Fibroblast of skin of left quadriceps (primary cell): ENCODE measurements around the gene POC1A.

ENCODE experiments used
- DNase-seq, 2 experiments: peaks; one replicate each; pipeline ENCODE4 v3.0.0-alpha.2; 2013; ENCODE audit warnings: low read depth in 2 of 2

POC1A gene

GRCh38 chr3:52085681-52086282, 68.4 kb downstream of the POC1A start:
- no peak for DNase-seq

DNA sequence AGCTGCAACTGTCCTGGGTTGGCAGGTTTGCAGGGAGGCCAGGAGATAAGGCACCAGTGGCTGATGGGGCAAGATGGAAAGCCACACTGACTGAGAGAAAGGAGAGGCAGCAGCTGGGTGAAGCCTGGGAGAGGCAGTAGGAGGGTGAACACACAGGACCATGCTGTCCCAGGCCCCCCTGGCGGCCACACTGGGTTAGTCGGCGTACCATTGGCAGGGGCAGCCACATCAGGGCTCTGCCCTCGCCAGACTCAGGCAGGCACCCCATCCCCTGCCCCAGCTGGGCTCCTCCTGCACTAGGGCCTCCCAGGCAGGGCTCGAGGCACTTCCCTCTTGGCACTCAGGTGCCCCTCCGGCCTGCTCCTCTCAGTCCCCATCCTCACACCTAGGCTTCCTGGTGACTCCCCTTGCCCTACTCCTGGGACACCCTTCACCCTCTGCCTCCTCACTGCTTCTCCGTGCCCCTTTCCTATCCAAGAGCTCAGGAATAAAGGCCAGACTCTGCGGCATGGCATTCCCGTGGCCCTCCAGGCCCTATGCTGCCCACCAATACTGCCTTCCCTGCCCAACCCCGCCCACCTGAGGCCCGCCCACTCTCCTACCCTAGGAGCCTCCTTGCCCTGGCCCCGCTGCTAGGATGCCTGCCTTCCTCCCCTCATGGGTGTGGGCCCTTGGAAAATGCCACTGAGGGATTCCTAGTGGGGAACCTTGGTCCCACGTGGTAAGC, 69.1 kb downstream of the POC1A start:
- no peak for DNase-seq

DNA sequence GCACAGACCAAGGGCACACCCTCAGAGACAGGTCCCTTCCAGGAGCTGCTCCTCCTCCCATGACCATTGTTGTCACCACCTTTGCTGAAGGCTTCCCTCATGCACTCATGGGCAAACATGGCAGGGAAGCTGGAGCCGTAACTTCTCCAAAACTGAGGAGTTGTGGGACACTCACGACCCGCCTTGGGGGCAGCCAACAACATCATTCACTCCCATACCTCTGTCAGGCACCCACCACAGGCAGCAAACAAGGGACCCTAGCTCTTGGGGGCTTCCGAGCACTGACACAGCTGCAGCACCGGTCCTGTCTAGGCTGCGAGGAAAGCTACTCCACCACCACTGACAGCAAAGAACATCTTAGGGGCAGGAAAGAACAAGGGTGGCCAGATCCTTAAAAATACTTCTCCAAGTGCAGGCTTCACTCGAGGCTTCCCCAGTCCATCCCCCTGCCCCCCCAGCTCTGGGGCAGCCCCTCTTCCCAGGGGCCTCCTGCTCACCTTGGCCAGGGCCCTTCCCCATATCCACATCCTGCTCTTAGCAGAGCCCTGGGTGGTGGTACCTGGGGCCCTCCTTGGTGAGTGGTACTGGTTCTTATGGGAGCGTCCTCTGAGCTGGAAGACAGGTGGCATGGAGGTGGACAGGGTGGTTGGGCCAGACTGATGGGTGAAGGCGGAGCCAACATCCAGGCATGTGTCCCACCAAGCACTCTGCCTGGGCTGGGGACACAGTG, 69.8 kb downstream of the POC1A start:
- DNase-seq, result no peak

- DNase-seq, result no peak
Measured at GRCh38 chr3:52083556-52084087, 70.6 kb downstream of the POC1A start.

DNA sequence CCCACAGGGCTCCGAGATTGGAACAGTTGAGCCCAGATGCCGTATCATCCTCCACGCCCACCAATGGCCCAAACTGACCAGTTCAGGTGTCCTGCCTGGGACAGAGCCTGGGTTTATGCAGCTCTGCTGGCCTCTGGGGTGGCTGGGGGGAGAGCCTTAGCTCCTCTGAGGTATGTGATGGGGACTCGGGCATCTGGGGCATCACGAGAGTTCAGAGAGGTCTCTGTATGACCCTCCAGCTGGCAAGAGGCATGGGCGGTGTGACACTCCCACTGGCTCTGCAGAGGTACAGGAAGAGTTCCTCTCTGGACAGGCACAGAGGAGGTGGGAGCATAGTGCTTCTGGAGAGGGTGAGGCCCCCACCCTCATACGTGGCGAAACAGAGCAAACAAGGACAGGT, 71.3 kb downstream of the POC1A start:
- DNase-seq, result no peak

- no peak for DNase-seq
Measured at GRCh38 chr3:52080830-52081719, 73.1 kb downstream of the POC1A start.

DNA sequence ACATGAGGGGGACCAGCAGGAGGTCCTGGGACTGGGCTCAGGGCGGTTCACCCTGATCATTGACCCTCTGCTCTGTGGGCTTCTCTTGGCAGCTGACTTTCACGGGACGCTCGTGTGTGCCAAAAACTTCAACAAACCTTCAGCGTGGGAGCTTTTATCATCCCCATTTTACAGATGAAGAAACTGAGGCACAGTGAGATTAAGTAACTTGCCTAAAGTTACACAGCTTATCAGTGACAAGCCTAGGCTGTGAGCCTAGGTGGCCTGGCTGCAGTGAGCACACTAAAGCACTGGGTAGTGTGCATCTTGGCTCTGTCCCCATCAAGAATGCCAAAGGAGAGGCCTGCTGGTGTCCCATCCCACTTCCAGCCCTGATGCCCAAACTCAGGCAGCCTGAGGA, 74.3 kb downstream of the POC1A start:
- DNase-seq, result no peak

GRCh38 chr3:52078781-52079560, 75.3 kb downstream of the POC1A start:
- no peak for DNase-seq

DNA sequence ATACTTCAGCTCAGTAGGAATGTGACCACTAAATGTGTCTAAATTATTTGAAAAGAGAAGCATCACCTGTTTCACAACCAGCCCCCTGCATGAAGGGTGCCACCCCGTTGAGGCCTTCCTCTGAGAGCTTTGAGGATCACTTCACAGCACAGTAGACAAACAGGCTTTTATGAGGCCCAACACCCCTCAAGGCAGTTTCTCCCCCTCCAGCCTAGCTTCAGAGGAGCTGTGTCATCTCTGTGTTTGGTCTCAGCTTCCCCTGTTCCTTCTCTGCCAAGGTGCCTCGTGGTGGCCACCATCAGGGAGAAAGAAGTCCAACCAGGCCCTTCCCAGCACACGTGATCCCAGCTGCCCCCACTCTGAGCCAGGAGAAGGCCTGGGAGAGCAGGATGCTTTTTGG, 76.3 kb downstream of the POC1A start:
- DNase-seq, result no peak

- no peak for DNase-seq
Measured at GRCh38 chr3:52076896-52077780, 77.1 kb downstream of the POC1A start.

- no peak for DNase-seq
Measured at GRCh38 chr3:52073490-52073889, 80.7 kb downstream of the POC1A start.

DNA sequence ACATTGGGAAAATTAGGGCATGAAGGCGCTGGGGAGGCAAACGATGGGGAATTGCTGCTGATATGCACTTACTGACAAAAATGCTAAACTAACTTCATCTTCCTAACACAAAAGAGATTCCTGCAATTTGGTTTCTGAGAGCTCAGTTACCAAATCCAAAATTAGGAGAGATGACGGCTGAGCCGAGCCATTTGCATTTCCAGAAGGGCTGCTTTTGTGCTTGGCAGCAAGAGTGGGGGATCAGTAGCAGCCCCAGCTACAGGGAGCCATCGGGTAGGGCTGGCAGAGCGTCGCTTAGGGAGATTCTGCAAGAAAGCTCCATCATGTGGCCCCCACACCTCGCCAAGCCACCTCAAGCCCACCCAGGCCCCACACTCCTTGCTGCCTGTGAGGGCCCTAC, 81.8 kb downstream of the POC1A start:
- DNase-seq, result no peak

- DNase-seq, result no peak
Measured at GRCh38 chr3:52072020-52072419, 82.2 kb downstream of the POC1A start.

DNA sequence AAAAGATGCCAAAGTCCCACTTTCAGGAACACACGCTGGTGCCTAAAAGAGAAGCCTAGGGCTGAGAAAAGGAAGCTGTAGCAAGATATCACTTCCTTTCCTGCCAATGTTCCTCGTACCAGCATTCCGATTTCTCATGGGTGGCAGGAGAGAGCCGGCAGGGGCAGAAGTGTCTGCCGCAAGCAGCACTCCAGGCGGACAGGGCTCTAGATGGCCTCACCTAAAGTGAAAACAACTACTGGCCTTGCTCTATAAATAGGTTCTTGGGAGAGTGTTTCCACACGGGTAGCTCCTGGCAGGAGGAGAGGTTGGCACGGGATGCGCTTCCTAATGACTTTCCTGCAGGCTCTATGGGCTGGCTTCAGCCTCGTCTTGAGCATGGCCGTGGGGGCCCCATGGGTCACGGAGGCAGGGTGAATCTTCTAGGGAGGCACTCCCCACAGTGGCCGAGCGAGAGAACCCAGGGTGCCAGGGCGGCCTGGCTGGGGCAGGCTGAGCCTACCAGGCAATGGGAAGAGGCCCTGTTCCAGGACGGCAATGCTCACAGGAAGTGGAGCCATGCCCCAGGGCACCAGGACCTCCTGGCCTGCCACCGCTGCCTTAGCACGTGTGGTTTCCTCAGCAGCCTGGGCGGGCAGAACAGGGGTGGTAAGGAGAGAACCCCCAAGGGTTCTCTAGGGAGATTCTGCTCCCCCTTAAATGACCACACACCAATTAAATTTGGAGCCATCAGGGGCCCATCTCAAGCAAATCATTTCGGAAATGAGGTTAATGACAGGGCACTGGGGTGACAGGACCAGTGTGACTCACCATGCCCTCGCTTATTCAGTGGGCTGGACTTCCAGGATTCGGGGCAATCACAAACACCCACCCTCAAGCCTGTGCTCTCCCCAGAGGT, 83.2 kb downstream of the POC1A start:
- no peak for DNase-seq

GRCh38 chr3:52069855-52070254, 84.4 kb downstream of the POC1A start:
- no peak for DNase-seq

DNA sequence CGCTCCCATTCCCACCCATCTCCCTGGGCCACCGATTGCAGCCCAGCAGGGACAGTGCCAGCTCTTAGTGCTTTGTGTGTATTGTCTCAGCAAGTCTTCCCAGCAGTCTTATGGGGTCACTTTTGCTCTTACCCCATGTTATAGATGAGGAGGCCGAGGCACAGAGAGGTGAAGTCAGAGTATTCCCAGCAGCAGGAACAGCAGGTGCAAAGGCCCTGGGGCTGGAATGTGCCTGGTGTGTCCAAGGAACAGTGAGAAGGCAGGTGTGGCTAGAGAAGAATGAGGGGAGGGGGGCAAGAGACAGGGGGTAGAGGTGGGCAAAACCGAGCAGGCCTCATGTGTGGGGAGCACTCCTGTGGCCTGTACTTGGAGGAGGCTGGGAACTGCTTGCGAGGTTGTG, 85.1 kb downstream of the POC1A start:
- no peak for DNase-seq

DNA sequence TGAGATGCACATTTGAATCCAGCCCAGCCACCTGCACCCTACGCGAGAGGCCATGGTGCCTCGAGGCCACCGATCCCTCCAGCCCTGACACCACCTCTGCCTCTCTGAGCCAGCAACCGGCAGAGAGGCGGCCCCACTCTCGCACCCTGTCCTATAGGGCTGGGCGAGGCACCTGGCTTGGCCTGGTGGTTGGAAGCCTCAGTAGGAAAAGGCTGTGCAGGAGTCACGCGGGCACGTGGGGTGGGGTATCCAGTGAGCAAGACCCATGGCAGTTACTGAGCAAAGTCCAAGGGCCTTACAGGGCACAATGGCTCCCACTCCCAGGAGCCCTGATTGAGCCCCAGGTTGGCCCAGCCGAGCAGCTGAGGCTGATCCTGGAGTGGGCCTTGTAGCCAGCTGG, 85.5 kb downstream of the POC1A start:
- no peak for DNase-seq

DNA sequence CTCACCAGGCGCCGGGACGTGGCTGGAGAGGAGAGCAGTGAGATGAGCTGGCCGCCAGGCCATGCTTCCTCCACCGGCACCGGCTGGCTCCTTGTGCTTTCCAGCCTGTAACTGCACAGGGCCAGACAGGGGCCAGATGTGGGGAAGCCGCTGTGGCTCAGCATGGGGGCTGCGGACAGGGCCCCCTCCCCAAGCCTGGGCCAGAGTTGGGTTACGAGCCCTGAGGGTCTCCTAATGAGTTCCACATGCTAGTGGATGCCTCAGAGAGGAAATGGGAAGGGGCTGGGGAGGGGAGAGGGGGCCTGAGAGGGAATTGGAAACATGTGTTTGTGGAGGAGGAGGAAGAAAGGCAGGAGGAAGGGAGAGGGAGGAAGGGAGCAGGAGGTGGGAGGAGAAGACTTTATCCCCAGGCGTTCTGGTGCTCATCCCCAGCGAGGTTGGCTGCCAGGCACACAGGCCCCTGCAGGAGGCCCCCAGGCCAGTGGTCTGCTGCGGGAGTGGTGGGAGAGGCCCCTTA, 86.1 kb downstream of the POC1A start:
- peak; percentile 57 to 60 for DNase-seq

DNA sequence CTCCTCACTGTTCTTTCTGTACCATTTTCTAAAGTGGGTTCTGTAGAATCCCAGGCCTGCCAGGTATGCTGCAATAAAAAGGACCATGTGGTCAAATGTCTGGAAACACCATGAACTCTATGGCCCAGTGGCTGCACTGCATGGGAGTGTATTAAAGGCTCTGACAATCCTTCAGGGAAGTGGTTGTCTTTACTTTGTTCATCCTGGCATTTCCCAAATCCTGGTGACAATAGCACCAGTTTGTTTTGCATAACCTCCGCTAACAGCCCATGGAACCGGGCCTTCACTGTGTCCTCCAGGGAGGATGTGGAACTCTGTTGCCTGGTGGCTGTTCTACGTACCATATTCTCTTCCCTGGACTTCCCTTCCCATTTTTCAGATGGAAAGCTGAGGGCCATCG, 86.7 kb downstream of the POC1A start:
- no peak for DNase-seq
